Astrocyte (in vitro differentiated cells and primary cell): Measurements from ENCODE around the gene NPFF. TPM values are rescaled to one million over a fixed set of nuclear protein-coding genes. Genes with fewer than 3 reads are reported as not detected.

Experiments
- DNase-seq: peaks from one replicate; pipeline ENCODE4 v3.0.0-alpha.2; 2010; ENCODE audit warnings: low read depth
- FAIRE-seq: peaks from 2 replicates; lab custom pipeline; 2011; peaks lifted over from hg19 to GRCh38; lab: Jason Lieb, UNC
- H2AFZ ChIP-seq: 2 replicates; pipeline ENCODE4 v1.6.0; 2012; ENCODE audit warnings: low read depth, low read length, inconsistent platforms
- H3K27ac ChIP-seq: 2 replicates; pipeline ENCODE4 v1.5.1; 2011; ENCODE audit warnings: low read depth, low read length, inconsistent platforms
- H3K27me3 ChIP-seq: 2 replicates; pipeline ENCODE4 v1.6.0; 2011; ENCODE audit warnings: low read length, inconsistent platforms; ENCODE audit not compliant: insufficient read depth
- H3K36me3 ChIP-seq: 2 replicates; pipeline ENCODE4 v1.5.1; 2011; ENCODE audit warnings: low read length, inconsistent platforms; ENCODE audit not compliant: insufficient read depth
- H3K4me1 ChIP-seq: 2 replicates; pipeline ENCODE4 v1.5.1; 2011; ENCODE audit warnings: low read length, inconsistent platforms; ENCODE audit not compliant: insufficient read depth
- H3K4me2 ChIP-seq: 2 replicates; pipeline ENCODE4 v1.6.0; 2012; ENCODE audit warnings: low read length, inconsistent platforms
- H3K4me3 ChIP-seq: 2 replicates; pipeline ENCODE4 v1.5.1; 2011; ENCODE audit warnings: low read depth, mild to moderate bottlenecking, low read length, inconsistent platforms; ENCODE audit not compliant: insufficient read depth
- H3K79me2 ChIP-seq: 2 replicates; pipeline ENCODE4 v1.6.0; 2012; ENCODE audit warnings: mild to moderate bottlenecking, low read length, inconsistent platforms; ENCODE audit not compliant: insufficient read depth
- H3K9ac ChIP-seq: 2 replicates; pipeline ENCODE4 v1.6.0; 2012; ENCODE audit warnings: mild to moderate bottlenecking, low read length, inconsistent platforms
- H3K9me3 ChIP-seq: 2 replicates; pipeline ENCODE4 v1.5.1; 2012; ENCODE audit warnings: low read depth, mild to moderate bottlenecking, low read length, inconsistent platforms; ENCODE audit not compliant: insufficient read depth
- H4K20me1 ChIP-seq: 2 replicates; pipeline ENCODE4 v1.6.0; 2012; ENCODE audit warnings: low read length, inconsistent platforms; ENCODE audit not compliant: insufficient read depth
- H3K27ac Mint-ChIP-seq: one replicate; pipeline ENCODE4 v1.8.0; 2021; ENCODE audit warnings: mild to moderate bottlenecking, mixed read lengths; ENCODE audit not compliant: unreplicated experiment
- H3K27me3 Mint-ChIP-seq: one replicate; pipeline ENCODE4 v1.8.0; 2021; ENCODE audit warnings: low read depth, mixed read lengths; ENCODE audit not compliant: unreplicated experiment
- H3K36me3 Mint-ChIP-seq: one replicate; pipeline ENCODE4 v1.8.0; 2021; ENCODE audit warnings: low read depth, mixed read lengths; ENCODE audit not compliant: unreplicated experiment
- H3K4me1 Mint-ChIP-seq: one replicate; pipeline ENCODE4 v1.8.0; 2021; ENCODE audit warnings: low read depth, mixed read lengths; ENCODE audit not compliant: unreplicated experiment
- H3K4me3 Mint-ChIP-seq: one replicate; pipeline ENCODE4 v1.8.0; 2021; ENCODE audit warnings: mild to moderate bottlenecking, moderate library complexity, mixed read lengths; ENCODE audit not compliant: unreplicated experiment
- H3K9me3 Mint-ChIP-seq: one replicate; pipeline ENCODE4 v1.8.0; 2021; ENCODE audit warnings: mild to moderate bottlenecking, mixed read lengths; ENCODE audit not compliant: unreplicated experiment
- EZH2 ChIP-seq: IDR thresholded peaks from 2 replicates; pipeline ENCODE4 v1.6.1; 2012; ENCODE audit warnings: mild to moderate bottlenecking, low read length, inconsistent platforms; ENCODE audit not compliant: insufficient read depth
- total RNA-seq: library from RNA; stranded (reverse); gene quantifications from 2 replicates; pipeline ENCODE4 v1.2.1, GENCODE V29; 2021
- TF ChIP-seq, protein P1 (sequence below): IDR thresholded peaks from 2 replicates; pipeline ENCODE4 v1.5.1; 2011; ENCODE audit warnings: low read depth, mild to moderate bottlenecking, inconsistent platforms, low read length, moderate library complexity; ENCODE audit not compliant: insufficient read depth

Gene NPFF
- total RNA-seq, 1 donor from 2014 or later: not detected

DNA sequence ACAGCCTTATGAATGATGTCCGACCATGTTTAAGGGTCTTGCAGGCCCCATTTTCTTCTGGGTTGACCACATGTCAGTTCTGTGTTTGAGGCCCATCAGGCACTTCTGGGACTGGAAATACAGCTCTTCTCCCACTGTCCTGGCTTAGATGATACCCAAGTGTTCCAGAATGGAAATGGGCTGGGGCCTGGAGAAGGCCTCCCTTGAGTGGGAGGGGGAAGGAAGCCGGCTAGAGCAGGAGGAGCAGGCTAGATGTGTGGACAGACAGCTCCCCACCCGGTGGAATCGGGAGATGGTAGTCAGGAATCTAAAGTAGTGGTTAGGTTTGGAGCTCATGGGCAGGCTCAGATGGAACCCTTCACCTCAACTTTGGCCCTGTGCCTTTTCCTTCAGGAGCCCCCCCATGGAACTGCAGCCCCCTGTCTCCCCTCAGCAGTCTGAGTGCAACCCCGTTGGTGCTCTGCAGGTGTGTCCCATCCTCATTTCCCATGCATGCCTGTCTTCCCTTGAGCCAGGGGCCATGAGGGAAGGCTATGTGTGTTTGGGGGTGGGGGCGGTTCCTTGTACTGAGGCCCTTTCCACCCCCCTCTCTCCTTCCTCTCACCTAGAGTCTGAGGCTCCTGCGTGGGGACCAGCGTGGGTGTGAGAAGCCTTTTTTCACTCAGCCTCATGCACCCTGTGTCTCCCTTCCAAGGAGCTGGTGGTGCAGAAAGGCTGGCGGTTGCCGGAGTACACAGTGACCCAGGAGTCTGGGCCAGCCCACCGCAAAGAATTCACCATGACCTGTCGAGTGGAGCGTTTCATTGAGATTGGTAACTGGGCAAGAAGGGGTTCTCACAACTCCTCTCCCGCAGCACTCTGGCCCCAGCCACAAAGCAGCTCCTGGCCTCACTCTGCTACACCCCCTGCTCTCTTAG lies 3.0 kb downstream of the NPFF start:
- FAIRE-seq: no peak
- H3K9ac ChIP-seq: no peak overlapping the region
- Mint-ChIP-seq H3K4me1 (peaks cover 22% of the 10 kb centered on the region), H3K27ac (peak overlapping the region; percentile 62), H3K27me3 (no peaks in the 10 kb centered on the region), H3K4me3 (no peak overlapping the region), H3K9me3 (no peaks in the 10 kb centered on the region), H3K36me3 (peaks cover 9% of the 10 kb centered on the region)
- DNase-seq: no peak
- H3K79me2 ChIP-seq: peaks cover 27% of the 10 kb centered on the region
- peaks cover 41% of the 10 kb centered on the region for H3K4me1 ChIP-seq
- TF ChIP-seq, protein P1, sequence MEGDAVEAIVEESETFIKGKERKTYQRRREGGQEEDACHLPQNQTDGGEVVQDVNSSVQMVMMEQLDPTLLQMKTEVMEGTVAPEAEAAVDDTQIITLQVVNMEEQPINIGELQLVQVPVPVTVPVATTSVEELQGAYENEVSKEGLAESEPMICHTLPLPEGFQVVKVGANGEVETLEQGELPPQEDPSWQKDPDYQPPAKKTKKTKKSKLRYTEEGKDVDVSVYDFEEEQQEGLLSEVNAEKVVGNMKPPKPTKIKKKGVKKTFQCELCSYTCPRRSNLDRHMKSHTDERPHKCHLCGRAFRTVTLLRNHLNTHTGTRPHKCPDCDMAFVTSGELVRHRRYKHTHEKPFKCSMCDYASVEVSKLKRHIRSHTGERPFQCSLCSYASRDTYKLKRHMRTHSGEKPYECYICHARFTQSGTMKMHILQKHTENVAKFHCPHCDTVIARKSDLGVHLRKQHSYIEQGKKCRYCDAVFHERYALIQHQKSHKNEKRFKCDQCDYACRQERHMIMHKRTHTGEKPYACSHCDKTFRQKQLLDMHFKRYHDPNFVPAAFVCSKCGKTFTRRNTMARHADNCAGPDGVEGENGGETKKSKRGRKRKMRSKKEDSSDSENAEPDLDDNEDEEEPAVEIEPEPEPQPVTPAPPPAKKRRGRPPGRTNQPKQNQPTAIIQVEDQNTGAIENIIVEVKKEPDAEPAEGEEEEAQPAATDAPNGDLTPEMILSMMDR: no peak
- no peak for TF ChIP-seq EZH2
- H3K4me3 ChIP-seq: no peak overlapping the region
- no peak overlapping the region for H3K27ac ChIP-seq
- H4K20me1 ChIP-seq: no peaks in the 10 kb centered on the region
- no peaks in the 10 kb centered on the region for H3K9me3 ChIP-seq
- H2AFZ ChIP-seq: no peak overlapping the region
- no peak overlapping the region for H3K4me2 ChIP-seq
- peaks cover 6% of the 10 kb centered on the region for H3K36me3 ChIP-seq
- H3K27me3 ChIP-seq: no peaks in the 10 kb centered on the region

- H3K27me3 Mint-ChIP-seq: no peaks in the 10 kb centered on the region
- no peak overlapping the region for H2AFZ ChIP-seq
These were observed 4.1 kb downstream of the NPFF start for GRCh38 chr12:53502983-53503728.

More at GRCh38 chr12:53502983-53503728, 4.1 kb downstream of the NPFF start:
- Histone ChIP-seq H3K4me1 (peaks cover 49% of the 10 kb centered on the region), H3K36me3 (peaks cover 6% of the 10 kb centered on the region), H3K27me3 (no peaks in the 10 kb centered on the region), H3K79me2 (peaks cover 37% of the 10 kb centered on the region), H3K9me3 (no peaks in the 10 kb centered on the region), H4K20me1 (peaks cover 6% of the 10 kb centered on the region), H3K27ac (no peak overlapping the region), H3K4me3 (no peak overlapping the region), H3K9ac (no peak overlapping the region), H3K4me2 (no peak overlapping the region)
- Mint-ChIP-seq H3K9me3 (no peaks in the 10 kb centered on the region), H3K36me3 (peaks cover 9% of the 10 kb centered on the region), H3K4me1 (peaks cover 22% of the 10 kb centered on the region), H3K27ac (peak overlapping the region; percentile 53), H3K4me3 (peak overlapping the region; percentile 14)
- TF ChIP-seq, protein P1: no peak
- no peak for TF ChIP-seq EZH2
- DNase-seq (no peak), FAIRE-seq (no peak)
